WTC11 (cell line): Measurements from ENCODE around the gene TREML4. TPM values are rescaled to one million over a fixed set of nuclear protein-coding genes. Genes with fewer than 3 reads are reported as not detected.

Source experiments
- ATAC-seq: fragments of 200-7000 bp; cut with Tn5 transposase; 2 replicates; pipeline ENCODE4 v1.10.0; 2021; ENCODE audit warnings: mild to moderate bottlenecking, moderate library complexity
- CTCF ChIA-PET: fragments of 300-600 bp; sonication (Branson Sonifier 250); formaldehyde crosslinking; loops from one replicate; lab custom pipeline; 2021; ENCODE audit warnings: antibody characterized with exemption; lab: Charles Lee
- POLR2A ChIA-PET: fragments of 350-600 bp; sonication (Branson Sonifier 250); formaldehyde crosslinking; loops from one replicate; lab custom pipeline; 2021; ENCODE audit warnings: antibody characterized with exemption; lab: Charles Lee
- DNase-seq: peaks from one replicate; pipeline ENCODE4 v3.0.0; 2021; ENCODE audit warnings: low spot score
- H3K27ac Mint-ChIP-seq: 2 replicates; pipeline ENCODE4 v1.8.0; 2021; ENCODE audit warnings: mixed read lengths
- H3K27me3 Mint-ChIP-seq: 2 replicates; pipeline ENCODE4 v1.8.0; 2021; ENCODE audit warnings: low read depth, mild to moderate bottlenecking, moderate library complexity, mixed read lengths
- H3K36me3 Mint-ChIP-seq: 2 replicates; pipeline ENCODE4 v1.8.0; 2021; ENCODE audit warnings: mixed read lengths
- H3K4me1 Mint-ChIP-seq: 2 replicates; pipeline ENCODE4 v1.8.0; 2022; ENCODE audit warnings: mixed read lengths
- H3K4me3 Mint-ChIP-seq: 2 replicates; pipeline ENCODE4 v1.8.0; 2021; ENCODE audit warnings: mild to moderate bottlenecking, moderate library complexity, mixed read lengths
- H3K9me3 Mint-ChIP-seq: 2 replicates; pipeline ENCODE4 v1.8.0; 2021; ENCODE audit warnings: mixed read lengths
- AFF4 ChIP-seq: sonication (generic); formaldehyde crosslinking; IDR thresholded peaks from 2 replicates; pipeline ENCODE4 v1.8.1; 2023; ENCODE audit warnings: mild to moderate bottlenecking, missing genetic modification reagents, borderline replicate concordance
- ARID4B ChIP-seq: sonication (generic); formaldehyde crosslinking; IDR thresholded peaks from 2 replicates; pipeline ENCODE4 v1.8.0; 2023; ENCODE audit warnings: missing genetic modification reagents, mild to moderate bottlenecking, borderline replicate concordance
- ATF1 ChIP-seq: sonication (generic); formaldehyde crosslinking; IDR thresholded peaks from 2 replicates; pipeline ENCODE4 v1.8.1; 2023; ENCODE audit warnings: mild to moderate bottlenecking, moderate library complexity, missing genetic modification reagents
- CTCF ChIP-seq: fragments of 200-600 bp; IDR thresholded peaks from 2 replicates; pipeline ENCODE4 v1.8.0; 2022; ENCODE audit warnings: antibody characterized with exemption
- ELF4 ChIP-seq: sonication (generic); formaldehyde crosslinking; IDR thresholded peaks from 2 replicates; pipeline ENCODE4 v1.8.1; 2022; ENCODE audit warnings: low read depth, mild to moderate bottlenecking, moderate library complexity, missing genetic modification reagents
- FOXJ3 ChIP-seq: sonication (generic); formaldehyde crosslinking; IDR thresholded peaks from 2 replicates; pipeline ENCODE4 v1.9.0; 2021; ENCODE audit warnings: missing genetic modification reagents, mild to moderate bottlenecking, borderline replicate concordance
- FOXP1 ChIP-seq: sonication (generic); formaldehyde crosslinking; IDR thresholded peaks from 2 replicates; pipeline ENCODE4 v1.8.0; 2022; ENCODE audit warnings: missing genetic modification reagents, mild to moderate bottlenecking, moderate library complexity, borderline replicate concordance
- GTF2I ChIP-seq: fragments of 250-450 bp; sonication (Bioruptor Pico); conservative IDR thresholded peaks from 2 replicates; pipeline ENCODE4 v1.4.0; 2021; ENCODE audit warnings: mild to moderate bottlenecking
- IRF1 ChIP-seq: sonication (generic); formaldehyde crosslinking; IDR thresholded peaks from 2 replicates; pipeline ENCODE4 v1.8.0; 2023; ENCODE audit warnings: missing genetic modification reagents
- MLX ChIP-seq: sonication (generic); formaldehyde crosslinking; IDR thresholded peaks from 2 replicates; pipeline ENCODE4 v1.8.1; 2023; ENCODE audit warnings: mild to moderate bottlenecking, missing genetic modification reagents, moderate library complexity
- NR1H2 ChIP-seq: sonication (generic); formaldehyde crosslinking; IDR thresholded peaks from 2 replicates; pipeline ENCODE4 v1.9.0; 2021; ENCODE audit warnings: mild to moderate bottlenecking, moderate library complexity, missing genetic modification reagents
- OVOL2 ChIP-seq: fragments of 250-450 bp; sonication (Bioruptor Pico); IDR thresholded peaks from 2 replicates; pipeline ENCODE4 v1.9.0; 2021; ENCODE audit warnings: mild to moderate bottlenecking, borderline replicate concordance
- PRRX2 ChIP-seq: fragments of 250-450 bp; sonication (Bioruptor Pico); IDR thresholded peaks from 2 replicates; pipeline ENCODE4 v1.8.0; 2021; ENCODE audit warnings: mild to moderate bottlenecking
- SP1 ChIP-seq: sonication (generic); formaldehyde crosslinking; conservative IDR thresholded peaks from 2 replicates; pipeline ENCODE4 v1.8.1; 2022; ENCODE audit warnings: missing genetic modification reagents
- STAT6 ChIP-seq: sonication (generic); formaldehyde crosslinking; conservative IDR thresholded peaks from 2 replicates; pipeline ENCODE4 v1.8.1; 2023; ENCODE audit warnings: mild to moderate bottlenecking, low read depth, missing genetic modification reagents, moderate library complexity
- ZNF232 ChIP-seq: sonication (generic); formaldehyde crosslinking; IDR thresholded peaks from 2 replicates; pipeline ENCODE4 v1.8.0; 2022; ENCODE audit warnings: mild to moderate bottlenecking, missing genetic modification reagents
- ZNF416 ChIP-seq: fragments of 250-450 bp; sonication (Bioruptor Pico); IDR thresholded peaks from 2 replicates; pipeline ENCODE4 v1.9.0; 2021; ENCODE audit warnings: mild to moderate bottlenecking, inconsistent platforms
- ZNF532 ChIP-seq: fragments of 250-450 bp; sonication (Bioruptor Pico); IDR thresholded peaks from 2 replicates; pipeline ENCODE4 v1.9.0; 2021; ENCODE audit warnings: mild to moderate bottlenecking, borderline replicate concordance
- total RNA-seq: library from RNA; stranded (reverse); gene quantifications from 3 replicates; pipeline ENCODE4 v1.2.3, GENCODE V29; 2021

Gene TREML4
- total RNA-seq, 1 experiment from 2014 or later, result not detected

- no peak for TF ChIP-seq MLX (CRISPR knock-in tag)
- no peak for TF ChIP-seq ZNF532 (CRISPR knock-in tag)
- TF ChIP-seq FOXP1 (CRISPR knock-in tag), result no peak
- TF ChIP-seq ZNF416, result no peak
- TF ChIP-seq OVOL2 (CRISPR knock-in tag), result no peak
- no peak for TF ChIP-seq ARID4B (CRISPR knock-in tag)
- TF ChIP-seq AFF4 (CRISPR knock-in tag), result no peak
- no peak for TF ChIP-seq SP1 (CRISPR knock-in tag)
- no peak for TF ChIP-seq CTCF
- no peak for TF ChIP-seq ELF4 (CRISPR knock-in tag)
- no peak for TF ChIP-seq PRRX2 (CRISPR knock-in tag)
- no peak for TF ChIP-seq NR1H2 (CRISPR knock-in tag)
- TF ChIP-seq ZNF232 (CRISPR knock-in tag), result no peak
- no peak for TF ChIP-seq STAT6
- no peak for TF ChIP-seq GTF2I (CRISPR knock-in tag)
- no peak for TF ChIP-seq FOXJ3
- TF ChIP-seq IRF1, result no peak
- no peak for TF ChIP-seq ATF1 (CRISPR knock-in tag)
- no peak overlapping the region for H3K4me3 Mint-ChIP-seq
- H3K4me1 Mint-ChIP-seq, result no peaks in the 10 kb centered on the region
- peaks cover 5% of the 10 kb centered on the region for H3K27me3 Mint-ChIP-seq
- CTCF ChIA-PET, result interaction anchor here (1.1 to 2.1 kb wide), 7 partner anchors 9 to 155 kb away, joined by 3 to 25 read pairs (median 5); partner anchors contain the start of gene TREML2
- no peak for DNase-seq
- POLR2A ChIA-PET, result no interaction called here
- peak; percentile 13; the same call in 1 of the 2 replicates for ATAC-seq
- H3K36me3 Mint-ChIP-seq, result peaks cover 18% of the 10 kb centered on the region
- H3K9me3 Mint-ChIP-seq, result peaks cover 18% of the 10 kb centered on the region
- no peak overlapping the region for H3K27ac Mint-ChIP-seq
Observed at GRCh38 chr6:41190791-41191190, 37.4 kb upstream of the TREML4 start.
